Activated T-cell treated with anti-CD3 and anti-CD28 coated beads, Interleukin-2, amount 50 U/mL, for 1 hour (primary cell): Measurements from ENCODE around the gene ZDHHC9.
"Not testable (repeated sequence)": the region's sequence is repeated elsewhere in the genome, so short reads cannot be mapped to it uniquely, and the experiment has no call there.

Experiments used
- DNase-seq: peaks from one replicate; pipeline ENCODE4 v3.0.0-alpha.2; 2020

The ZDHHC9 gene

DNA sequence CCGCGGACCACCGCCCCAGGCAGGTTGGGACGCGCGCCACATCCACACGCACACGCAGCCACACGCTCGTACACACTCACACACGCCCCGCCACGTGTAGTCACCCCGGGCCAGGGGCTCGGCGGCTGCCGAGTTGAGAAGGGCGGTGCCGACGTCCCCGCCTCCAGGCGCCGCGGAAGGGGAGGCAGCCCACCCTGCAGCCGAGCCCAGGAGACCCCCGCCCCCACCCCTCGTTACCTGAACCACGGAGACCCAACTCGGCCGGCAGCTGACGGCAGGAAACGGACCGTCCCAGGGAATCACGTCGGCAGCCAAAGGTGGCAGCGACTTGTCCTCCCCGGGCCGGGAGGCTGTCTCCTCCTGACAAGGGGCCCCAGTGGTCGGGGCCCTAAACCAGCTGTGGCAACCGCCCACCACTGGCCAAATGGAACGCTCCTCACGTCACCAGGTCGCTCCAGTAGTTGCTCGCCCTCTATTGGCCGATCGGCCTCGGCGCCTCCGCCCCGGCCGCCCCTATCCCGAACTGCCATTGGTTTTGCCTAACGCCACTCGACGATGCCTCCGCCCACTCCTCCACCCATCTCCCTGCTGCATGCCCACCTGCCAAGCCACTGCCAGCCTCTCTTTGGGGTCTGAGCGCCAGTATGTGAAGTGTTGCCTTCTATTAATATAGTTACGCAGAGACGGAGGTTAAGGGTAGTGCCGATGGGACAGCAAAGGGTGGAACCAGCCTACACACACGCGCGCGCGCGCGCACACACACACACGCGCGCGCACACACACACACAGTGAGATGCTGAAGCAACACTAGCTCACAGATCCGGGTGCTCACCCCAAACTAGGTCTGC, at the start of gene ZDHHC9:
Gene ZDHHC9, minus strand, starts transcription at position 428 of the 848 bp plus-strand sequence. CDS start 1,941 bp downstream, outside the sequence.
- peak; percentile 84 for DNase-seq

DNA sequence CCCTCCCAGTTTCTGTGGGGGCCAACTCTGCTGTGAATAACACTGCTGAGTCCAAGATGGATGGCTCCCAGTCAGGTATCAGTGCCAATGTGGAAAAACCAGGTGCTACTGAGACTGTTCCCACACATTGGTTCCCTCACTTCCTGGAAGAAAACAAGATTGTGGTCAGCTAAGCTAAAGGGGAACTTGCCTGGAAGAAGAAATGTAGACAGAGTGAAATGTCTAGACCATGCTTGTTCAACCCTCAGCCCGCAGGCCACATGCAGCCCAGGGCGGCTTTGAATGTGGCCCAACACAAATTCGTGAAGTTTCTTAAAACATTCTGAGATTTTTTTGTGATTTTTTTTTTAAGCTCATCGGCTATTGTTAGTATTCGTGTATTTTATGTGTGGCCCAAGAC, 33.7 kb upstream of the ZDHHC9 start:
- DNase-seq: no peak

DNA sequence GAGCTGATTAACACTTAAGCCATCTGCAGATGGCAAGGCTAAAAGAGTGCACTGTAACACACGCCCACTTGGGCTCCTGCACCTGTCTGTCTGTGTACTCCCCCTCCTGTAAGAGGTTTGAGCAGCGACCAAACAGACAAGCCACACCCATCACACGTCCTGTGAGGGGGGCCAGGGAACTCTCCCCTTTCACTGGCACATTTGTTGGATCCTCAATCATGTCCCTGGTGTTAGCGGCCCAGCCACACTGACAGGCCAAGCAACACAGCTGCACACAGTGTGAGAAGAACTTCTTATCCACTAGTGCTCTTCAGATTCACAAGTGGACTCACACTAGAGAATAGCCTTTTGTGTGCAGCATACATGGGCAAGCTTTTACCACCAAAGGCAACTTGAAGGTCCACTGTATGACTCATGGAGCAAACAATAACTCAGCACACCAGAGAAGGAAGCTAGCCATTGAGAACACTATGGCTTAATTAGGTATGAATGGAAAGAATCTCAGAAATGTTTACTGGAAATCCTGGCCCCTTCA, 33.2 kb upstream of the ZDHHC9 start:
- no peak for DNase-seq

DNA sequence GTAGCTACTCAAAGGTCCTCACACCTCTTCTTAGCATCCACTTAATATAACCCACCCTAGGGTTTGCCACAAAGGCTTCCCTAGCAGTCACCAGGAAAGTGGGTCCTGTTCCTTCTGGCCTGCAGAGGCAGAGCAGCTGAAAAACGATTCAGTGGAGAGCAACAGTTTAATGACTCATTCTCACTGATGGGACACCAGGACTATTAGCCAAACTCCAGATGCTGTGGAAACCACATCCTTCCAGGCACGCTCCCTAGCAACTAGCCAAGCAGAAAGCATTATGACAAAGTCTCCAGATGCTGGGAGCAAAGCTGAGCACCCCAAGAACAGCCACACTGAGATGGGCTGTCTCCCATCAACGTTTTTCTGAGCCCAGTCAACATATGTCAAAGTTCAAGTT, 32.0 kb upstream of the ZDHHC9 start:
- DNase-seq: no peak

DNA sequence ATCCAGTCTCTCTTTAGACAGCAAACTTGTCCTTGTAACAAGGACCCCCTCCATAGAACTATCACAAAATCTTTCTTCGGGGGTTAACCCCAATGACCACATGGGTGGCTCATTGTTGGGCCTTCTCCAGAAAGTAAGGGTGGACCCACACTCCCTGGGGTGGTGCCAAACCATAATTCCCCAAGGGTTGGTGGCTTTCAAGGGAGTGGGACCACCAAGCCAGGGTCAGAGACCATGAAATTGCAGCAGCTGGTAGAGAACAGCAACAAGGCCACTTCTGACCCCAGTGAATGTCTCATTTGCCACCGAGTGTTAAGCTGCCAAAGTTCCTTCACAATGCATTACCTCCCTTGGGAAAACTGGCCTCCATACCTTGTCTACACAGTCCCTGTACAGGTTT, 28.8 kb upstream of the ZDHHC9 start:
- DNase-seq: no peak

DNA sequence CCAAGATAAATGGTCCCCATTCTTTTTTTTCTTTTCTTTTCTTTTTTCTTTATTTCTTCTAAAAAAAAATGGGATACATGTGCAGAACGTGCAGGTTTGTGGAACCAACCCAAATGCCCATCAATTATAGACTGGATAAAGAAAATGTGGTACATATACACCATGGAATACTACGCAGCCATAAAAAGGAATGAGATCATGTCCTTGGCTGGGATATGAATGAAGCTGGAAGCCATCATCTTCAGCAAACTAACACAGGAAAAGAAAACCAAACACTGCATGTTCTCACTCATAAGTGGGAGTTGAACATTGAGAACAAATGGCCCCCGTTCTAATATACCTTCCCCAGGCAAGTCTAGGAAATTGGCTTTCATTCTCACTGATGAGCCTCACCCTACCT, 22.6 kb upstream of the ZDHHC9 start:
- not testable (repeated sequence) for DNase-seq

DNA sequence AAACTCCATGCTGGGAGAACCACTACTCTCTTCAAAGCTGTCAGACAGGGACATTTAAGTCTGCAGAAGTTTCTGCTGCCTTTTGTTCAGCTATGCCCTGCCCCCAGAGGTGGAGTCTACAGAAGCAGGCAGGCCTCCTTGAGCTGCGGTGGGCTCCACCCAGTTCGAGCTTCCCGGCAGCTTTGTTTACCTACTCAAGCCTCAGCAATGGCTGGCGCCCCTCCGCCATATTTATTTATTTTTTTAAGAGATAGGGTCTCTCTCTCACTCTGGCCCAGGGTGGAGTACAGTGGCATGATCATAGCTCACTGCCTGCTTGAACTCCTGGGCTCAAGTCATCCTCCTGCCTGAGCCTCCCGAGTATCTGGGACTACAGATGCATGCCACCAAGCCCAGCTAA, 15.4 kb upstream of the ZDHHC9 start:
- DNase-seq: not testable (repeated sequence)

DNA sequence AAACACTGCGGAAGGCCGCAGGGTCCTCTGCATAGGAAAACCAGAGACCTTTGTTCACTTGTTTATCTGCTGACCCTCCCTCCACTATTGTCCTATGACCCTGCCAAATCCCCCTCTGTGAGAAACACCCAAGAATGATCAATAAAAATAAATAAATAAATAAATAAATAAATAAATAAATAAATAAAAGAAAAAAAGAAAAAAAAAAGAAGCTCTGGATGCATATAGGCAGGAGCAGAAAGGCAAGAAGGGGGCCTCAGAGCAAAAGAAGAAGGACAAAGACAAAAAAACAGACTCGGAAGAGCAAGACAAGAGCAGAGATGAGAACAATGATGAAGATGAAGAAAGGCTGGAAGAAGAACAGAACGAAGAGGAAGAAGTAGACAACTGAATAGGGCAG, 8.1 kb upstream of the ZDHHC9 start:
- not testable (repeated sequence) for DNase-seq

DNA sequence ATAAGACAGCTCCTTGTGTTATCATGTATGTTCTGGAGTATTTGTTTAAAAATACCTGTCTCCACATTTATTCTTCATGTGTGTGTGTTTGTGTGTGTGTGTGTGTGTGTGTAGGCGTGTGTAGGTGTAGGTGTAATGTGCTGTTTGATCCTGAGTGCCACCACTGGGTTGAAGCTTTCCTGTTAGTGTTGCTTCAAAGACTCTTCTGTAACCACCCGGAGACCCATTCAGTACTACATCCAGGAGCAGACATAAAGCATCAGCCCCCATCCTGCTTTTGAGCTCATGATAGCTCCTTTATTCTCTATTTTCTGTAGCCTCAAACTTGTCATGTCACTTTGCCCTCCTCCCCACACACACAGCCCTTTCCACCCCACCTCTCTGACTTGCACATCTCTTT, 3.0 kb upstream of the ZDHHC9 start:
- DNase-seq: no peak

DNA sequence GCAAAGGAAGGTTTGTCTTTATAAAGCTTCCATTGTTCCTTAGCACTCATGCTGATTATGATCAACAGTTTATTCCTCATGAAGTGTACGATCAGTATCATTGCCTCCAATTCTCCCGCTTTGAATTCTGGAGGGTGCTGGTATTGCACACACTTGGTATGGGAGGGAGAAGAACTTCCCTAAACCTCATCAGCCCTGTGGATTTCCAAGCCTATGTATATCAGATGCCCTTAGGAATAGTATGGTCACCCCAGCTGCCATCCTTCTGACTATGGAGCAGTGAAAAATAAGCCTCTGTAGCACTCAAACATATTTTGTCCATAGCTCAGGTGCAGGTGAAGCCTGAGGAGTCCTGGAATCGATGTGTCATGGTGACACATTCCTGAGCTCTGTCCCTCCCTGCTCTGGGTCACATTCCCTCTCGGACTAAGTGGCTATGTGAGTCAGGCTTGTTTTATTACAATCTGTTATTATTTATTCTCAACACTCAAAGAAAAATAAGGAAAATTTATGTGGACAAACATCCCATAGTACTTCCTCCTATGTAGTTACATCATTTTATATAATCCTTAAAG, 2.0 kb upstream of the ZDHHC9 start:
- no peak for DNase-seq

DNA sequence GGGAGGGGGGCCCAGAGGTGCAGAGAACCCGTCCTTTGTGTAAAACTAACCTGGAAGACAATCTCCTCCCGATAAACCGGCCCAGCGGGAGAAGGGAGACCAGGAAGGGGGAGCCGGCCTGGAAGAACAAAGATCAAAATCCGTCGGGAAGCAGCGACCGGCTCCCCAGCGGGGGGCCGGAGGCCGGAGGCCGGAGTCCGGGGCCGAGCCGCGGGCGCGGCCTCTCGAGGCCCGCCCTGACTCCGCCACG, 552 bp downstream of the ZDHHC9 start:
- no peak for DNase-seq

DNA sequence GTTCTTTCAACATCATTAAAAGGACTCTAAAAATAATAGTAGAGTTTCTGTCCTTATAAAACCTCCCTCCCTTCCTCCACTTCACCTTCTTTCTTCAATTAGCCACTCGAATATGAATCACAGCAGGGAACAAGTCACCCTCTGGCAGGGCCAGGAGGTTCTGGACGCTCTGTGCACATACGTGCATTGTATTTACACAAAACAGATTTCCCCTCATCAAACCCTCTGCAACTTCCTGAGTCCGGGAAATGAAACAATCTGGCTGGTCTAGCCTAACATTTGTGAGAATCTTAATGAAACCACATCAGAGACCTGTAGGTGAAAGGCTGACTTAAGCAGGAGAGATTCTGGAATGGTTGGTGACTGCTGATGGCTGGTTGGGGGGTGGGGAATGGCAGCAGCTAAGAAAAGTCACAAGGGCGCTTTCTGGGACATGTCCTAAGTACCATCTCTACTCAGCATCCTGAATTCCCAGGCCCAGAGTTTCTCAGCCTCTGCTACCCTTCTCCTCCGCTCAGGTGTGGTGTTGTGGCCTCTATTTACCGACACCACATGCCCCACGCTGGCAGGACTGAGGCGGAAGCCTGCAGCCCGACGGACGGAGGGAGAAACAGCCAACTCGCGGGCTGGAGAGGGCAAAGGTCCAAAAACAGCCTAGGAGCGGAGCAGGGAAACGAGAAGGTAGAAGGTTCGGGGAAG, 1.0 kb downstream of the ZDHHC9 start:
- DNase-seq: peak; percentile 20

DNA sequence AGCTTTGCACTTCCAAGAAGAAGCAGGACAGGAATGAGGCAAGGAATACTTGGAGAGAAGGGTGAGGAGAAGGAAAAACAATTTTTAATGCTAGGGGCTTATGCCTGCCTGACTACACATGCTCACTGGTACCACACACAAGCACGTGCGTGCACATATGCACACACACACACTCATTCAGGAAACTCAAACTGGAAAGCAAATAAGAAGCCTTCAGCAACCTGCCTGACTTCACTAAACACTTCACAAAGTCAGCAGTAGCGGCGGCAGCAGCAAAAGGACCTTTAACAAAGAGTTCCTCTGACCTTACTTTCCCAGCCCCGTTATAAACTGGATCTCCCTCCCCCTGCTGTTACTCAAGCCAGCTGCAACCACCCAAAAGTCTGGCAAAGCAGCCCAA, 3.3 kb downstream of the ZDHHC9 start:
- DNase-seq: no peak

DNA sequence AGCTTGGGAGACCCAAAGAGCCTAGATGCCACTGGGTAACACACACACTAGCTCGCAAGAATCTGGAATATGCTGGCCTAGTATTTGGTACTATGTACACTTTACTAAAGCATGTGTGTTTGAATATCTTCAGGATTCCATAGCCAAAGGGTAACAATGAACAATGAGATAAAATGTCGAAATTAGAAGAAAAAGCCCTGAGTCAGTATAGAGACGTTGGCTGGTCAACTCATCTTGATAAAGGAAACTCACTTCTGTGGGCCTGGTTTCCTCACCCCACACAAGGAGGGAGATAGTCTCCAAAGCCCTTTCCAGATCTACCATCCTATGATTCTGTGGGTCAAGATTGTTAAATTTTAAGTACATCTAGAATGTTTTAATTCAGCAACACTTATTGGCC, 6.9 kb downstream of the ZDHHC9 start:
- no peak for DNase-seq

DNA sequence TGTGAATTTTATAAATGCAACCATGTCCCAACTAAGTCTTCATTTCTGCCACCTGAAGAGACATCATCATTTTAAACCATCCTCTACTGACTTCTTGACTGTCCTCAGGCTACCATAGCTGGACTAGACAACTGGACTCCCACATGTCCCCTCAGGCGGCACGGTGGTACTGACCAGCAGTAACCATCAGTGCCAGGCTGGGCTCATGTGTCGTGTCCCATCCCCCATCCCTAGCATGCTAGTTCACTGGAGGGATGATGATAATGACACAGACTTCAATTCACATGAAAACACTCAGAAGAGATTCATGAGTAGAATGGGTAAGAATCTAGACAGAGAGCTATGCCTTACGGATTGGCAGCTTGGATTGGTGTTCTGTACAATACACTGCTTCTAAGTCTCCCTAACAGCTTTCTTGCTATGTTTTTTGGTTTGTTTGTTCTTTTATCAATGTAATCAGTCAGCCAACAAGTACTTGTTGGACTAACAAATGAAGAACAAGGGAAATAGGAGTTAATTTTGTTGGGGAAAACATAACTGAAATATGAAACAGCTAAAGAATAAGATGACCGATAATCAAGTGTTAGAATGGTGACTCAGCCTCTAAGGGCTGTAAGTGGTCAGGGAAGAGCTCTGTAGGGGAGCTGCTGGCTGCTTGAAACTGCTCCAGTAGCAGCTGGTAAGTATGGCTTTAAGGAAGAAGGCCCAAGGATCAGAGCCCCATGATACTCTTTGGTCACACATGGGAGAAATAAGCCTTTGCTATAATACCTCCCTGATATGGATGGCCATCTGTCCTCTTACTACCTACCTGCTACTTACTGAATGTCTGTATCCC, 10.3 kb downstream of the ZDHHC9 start:
- DNase-seq: no peak

DNA sequence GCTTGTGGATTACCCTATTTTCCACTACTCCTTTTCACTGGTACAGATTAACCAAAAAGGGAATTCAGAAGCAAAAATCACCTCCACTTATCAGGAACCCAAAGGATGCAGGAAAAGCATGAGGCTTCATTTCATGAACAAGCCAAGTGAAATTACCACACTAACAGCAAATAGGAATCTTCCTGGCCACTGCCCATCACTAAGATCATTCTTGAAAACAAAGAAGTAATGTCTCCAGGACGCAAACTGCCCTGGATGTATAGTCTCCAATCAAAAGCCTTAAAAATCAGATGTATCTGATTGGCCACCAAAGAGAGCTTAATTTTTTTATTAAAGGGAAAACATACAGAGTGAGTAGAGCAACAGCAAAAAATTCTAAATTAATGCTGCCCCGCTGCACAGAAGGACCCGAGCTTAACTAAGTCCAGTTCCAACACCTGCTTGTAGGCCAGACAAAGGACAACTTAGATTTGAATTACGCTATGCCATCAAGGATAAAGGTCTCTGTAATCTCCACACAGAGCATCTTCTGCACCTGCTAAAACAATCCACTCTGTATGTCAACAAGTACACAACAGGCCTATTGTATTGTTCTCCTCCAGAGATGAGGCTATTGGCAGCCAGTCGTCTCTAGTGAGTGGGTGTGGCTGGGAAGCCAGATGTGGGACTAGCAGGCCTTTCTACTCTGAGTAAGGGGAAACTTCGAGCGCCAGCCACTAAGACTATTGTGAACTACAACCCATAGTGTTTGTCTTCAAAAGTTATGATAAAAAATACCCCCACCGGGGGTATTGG, 12.4 kb downstream of the ZDHHC9 start:
- no peak for DNase-seq

DNA sequence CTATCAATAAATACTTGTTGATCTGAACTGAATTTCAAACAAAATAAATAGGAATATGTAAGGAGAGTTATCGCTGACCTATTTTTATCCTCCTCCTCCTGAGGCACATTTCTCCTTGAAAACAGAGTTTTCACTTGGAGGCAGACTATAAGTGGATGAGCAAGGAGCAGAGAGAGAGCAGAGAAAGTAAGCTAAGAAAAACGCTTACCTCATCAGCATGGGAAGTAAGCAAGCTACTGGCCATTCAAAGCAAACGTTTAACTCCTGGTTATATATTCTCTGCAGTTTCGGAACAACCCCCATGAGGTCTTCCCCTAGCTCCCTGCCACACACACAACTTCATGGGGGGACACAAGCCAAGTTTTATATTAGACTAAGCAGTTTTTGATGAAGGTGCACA, 13.2 kb downstream of the ZDHHC9 start:
- no peak for DNase-seq

DNA sequence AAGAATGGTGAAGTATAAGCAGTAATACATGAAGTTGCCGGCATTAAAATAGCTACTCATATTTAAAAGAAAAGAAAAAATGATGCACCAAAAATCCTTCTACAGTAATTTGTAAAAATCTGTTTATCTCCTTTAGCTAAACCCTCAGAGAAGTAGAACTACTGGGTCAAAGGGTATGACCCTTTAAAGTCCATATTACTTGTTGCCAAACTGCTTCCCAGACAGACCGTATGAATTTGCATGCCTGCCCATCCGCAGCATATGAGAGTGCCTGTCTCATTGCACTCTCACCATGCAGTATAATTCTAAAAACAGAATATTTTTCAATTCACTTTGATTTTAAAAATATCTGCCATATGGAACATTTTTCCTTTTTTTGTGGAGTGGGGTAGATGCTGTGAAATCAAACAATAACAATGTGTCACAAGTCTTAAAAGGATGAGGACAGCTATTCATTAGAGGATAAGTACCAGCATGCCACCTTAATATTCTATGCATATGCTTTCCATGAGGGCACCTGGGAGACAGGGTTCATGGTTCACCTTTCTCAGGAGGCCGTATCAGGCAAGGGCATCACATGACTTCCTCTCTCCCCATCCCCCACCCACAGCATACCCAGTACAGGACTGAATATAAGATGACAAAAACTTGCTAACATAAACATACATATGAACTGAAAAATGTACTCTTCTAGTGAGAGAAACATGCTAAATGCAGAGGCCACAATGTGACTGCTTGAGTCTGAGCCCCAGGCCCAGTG, 17.8 kb downstream of the ZDHHC9 start:
- no peak for DNase-seq

DNA sequence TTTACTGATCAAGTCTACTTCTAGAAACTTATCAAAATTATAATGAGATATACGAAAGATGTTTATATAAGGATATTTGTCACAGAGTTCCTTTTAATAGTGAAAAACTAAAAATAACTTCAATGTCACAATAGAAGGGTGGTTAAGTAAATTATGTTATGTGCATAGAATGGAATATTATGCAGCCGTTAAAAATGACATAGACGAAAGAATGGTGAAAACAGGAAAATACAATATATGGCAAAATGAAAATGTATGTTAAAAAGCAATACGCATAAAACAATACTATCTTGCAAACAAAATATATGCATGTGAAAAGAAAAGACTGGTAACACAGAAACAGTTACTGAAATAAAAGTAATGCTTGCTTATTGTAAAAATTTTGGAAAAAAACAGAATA, 19.1 kb downstream of the ZDHHC9 start:
- no peak for DNase-seq

DNA sequence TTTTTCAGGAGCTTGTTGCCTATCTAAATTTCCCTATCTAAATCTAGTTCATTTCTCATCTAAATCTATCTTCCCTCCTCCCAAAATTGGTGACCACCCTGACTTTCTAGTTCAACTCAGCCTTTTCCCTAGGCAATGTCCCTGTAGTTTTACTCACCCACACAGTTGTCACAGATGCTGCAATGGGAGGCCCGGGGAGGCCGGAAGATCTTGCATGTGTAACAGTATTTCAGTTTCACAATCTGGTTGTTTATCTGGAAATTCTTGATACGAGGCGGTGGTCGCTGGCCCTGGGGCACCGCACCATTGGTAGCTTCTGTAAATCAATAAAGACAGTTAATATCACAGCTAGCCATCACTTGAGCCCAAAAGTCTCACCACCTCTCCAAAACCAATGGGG, 20.2 kb downstream of the ZDHHC9 start:
- no peak for DNase-seq

DNA sequence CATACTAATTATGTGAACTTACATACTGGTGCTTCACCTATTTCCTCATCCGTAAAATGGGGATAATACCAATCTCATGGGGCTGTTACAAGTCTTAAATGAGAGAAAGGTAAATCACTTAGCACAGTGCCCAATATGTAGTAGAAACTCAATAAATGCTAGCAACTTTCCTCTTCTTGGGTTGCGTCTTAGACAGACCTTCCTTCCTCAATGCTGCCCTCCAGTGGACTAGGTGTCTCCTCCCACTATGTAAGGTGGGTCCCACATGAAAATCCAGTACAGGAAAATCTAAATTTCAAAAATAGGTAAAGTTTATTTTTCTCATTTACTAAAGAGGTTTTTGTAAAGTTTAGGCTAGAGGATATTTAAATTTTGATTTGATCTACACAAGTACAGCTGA, 20.6 kb downstream of the ZDHHC9 start:
- peak; percentile 27 for DNase-seq

DNA sequence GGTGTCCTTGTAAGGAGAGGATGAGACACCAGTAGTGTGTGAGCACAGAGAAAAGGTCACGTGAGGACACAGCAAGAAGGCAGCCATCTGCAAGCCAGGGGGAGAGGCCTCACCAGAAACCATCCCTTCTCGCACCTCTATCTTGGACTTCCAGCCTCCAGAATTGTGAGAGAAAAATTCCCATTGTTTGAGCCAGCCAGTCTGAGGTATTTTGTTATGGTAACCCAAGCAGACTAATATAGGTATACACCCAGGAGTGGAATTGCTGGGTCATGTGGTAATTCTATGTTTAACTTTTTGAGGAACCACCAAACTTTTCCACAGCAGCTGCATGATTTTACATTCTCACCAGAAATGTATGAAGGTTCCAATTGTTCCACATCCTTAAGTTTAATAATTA, 25.6 kb downstream of the ZDHHC9 start:
- DNase-seq: no peak
